Myocyte (in vitro differentiated cells): ENCODE measurements around the gene KRTAP10-3. TPM values are rescaled to one million over a fixed set of nuclear protein-coding genes. Genes with fewer than 3 reads are reported as not detected.
"Not testable (repeated sequence)": the region's sequence is repeated elsewhere in the genome, so short reads cannot be mapped to it uniquely, and the experiment has no call there.

Experiments
- DNase-seq: peaks from one replicate; pipeline ENCODE4 v3.0.0-alpha.2; 2012; ENCODE audit warnings: low read depth
- total RNA-seq: library from RNA; depleted of rRNA; stranded (reverse); fragments of >200 nt; gene quantifications from 2 replicates; pipeline ENCODE4 v1.2.3, GENCODE V29; 2014

KRTAP10-3 gene
- total RNA-seq, 1 donor from 2014 or later = not detected

- no peak for DNase-seq
Observed at GRCh38 chr21:44572959-44573583, 14.5 kb upstream of the KRTAP10-3 start.

DNA sequence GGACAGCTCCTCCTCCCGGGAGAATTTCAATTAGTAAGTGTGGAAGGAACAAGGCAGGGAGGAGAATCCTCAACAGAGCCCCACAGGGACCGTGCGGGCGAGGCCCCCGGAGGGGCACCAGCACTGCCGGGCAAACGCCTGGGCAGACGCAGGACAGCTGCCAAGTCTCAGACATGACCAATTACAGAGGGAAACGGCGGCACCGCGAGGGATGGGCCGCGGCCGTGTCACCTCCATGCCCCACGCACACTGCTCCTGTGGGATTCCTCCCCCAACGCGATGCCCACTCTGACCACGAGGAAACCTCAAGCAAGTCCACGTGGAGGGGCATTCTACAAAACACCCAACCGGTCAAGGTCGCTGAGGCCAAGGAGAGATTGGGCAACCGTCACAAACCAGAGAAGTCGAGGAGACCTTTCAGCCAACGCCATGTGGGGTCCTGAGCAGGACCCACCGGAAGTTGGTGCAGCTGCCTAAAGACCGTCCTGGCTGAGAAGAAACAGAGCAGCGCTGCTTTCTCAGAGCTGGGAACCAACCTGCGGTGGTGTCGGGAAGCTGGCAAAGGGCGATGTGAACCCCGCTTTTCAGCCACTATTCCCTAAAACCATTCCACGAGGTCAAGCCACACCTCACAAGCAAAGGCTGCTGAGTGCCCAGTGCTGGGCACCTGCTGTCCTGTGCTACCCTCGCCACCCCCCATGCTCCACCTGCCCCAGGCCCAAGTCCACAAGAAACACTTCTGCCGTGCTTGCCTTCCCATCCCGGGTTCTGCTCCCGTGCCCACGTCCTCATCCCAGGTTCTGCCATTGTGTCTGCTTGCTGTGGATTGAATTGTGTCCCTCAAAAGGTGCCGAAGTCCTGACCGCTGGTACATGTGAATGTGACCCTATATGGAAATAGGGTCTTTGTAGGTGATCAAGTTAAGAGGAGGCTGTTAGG, 13.5 kb upstream of the KRTAP10-3 start:
- no peak for DNase-seq

DNA sequence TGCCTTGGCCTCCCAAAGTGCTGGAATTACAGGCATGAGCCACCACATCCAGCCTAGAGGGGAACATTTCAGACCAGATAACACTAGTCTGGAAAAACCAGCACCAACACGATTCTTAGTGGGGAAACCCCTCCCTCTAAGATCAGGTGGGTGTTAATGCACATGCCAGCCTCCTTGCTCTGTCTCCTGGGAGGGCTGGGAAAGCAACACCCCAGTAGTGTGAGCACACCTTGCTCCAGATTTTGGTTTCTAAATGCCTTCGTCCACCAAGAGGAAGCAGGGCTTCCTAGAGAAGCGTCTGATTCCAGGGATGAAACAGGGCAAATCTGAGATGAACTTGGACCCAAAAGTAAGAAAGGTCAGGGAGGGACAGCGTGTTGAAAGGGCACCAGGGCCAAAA, 12.7 kb upstream of the KRTAP10-3 start:
- DNase-seq = no peak

- DNase-seq = no peak
Observed at GRCh38 chr21:44569861-44570517, 11.4 kb upstream of the KRTAP10-3 start.

DNA sequence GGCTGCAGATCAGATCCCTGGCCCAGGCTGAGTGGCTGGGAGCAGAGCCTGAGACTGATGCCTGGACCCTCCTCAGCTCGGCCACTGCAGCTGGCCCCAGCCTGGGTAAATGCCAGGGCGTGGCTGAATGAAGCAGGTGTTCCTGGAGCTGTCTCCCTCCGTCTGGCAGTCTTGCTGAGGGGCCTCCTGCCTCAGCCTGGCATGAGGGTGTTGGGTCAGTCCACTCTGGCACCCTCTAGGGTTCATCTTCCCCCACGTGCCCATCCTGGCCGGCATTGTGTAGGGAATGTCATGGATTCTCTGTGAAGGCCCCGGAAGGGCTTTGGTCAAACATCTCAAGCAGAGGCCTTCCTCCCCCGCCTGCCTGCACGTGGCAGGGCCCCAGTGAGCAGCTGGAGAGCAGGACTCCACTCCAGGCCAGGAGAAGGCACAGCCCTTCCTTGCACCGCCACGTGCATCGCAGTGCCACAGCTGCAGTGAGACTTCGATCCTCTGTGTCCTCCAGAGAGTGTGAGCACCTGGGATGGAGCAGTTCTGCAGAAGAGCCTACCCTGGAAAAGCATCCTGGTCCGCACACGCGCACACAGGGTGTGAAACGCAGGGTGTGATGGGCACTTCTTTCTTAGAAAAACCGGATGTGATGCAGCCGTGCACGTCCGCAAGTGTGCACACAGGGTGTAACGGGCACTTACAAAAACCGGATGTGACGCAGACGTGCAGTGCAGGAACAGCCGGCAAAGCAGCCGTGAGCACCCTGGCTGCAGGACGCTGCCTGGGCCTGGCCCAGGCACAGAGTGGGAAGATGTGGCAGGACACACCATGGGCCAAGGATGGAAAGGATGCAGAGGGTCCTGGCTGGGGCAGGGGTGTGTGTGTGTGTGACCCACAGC, 10.3 kb upstream of the KRTAP10-3 start:
- no peak for DNase-seq

DNA sequence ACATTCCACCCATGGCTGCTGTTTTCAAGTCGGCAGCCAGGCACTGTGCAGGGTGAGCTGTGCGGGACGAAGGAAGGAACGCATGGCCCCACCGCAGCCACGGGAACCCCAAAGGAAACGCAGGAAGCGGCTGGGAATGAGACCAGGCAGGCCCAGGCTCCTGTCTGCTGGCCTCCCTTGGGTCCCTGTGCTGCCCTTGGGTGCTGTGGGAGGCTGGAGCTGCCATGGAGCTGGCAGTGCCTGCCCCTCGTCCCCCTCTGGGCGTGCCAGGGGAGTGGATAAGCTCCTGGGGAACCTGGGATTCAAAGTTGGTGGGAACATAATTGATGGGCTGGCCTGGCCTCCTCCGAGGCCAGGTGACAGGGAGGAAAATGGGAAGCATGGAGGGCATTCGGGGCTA, 9.7 kb upstream of the KRTAP10-3 start:
- no peak for DNase-seq

DNA sequence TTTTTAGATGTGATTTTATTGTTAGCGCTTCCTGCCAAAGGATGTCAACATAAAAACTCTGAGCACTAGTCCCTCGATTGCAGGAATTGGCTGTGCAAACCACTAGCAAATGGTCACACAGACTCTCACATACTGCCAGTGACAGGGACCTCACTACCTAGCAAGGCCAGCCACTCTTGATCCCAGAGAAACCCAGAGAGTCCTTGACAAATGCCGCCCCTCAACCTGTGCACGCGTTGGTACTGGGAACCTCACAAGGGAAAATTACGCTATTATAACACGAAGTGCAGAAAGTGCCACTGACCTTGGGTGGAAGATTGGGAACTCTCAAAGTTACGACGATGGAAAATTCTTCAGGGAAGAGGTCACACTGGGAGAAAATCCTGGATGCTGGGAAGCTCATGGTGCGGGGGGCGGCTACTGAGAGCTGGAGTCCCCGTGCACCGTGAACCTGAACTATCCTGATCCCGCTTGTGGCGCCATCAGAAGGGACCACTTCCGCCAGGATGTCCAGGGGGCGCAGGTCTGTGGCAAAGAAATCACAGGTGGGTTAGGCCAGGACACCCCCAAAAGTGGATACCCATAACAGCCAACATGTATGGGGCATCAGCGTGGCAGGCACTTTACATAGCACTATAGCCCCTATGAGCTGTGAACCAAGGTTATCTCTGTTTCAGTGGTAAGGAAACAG, 9.0 kb upstream of the KRTAP10-3 start:
- DNase-seq = no peak

- DNase-seq = no peak
Observed at GRCh38 chr21:44566403-44566802, 7.8 kb upstream of the KRTAP10-3 start.

GRCh38 chr21:44564886-44565598, 6.4 kb upstream of the KRTAP10-3 start:
- DNase-seq = no peak

- no peak for DNase-seq
Observed at GRCh38 chr21:44564099-44564498, 5.5 kb upstream of the KRTAP10-3 start.

GRCh38 chr21:44558329-44558675, 293 bp downstream of the KRTAP10-3 start:
- not testable (repeated sequence) for DNase-seq

- peak; percentile 6 for DNase-seq
Observed at GRCh38 chr21:44557491-44558328, 885 bp downstream of the KRTAP10-3 start.

- peak; percentile 9 for DNase-seq
Observed at GRCh38 chr21:44556879-44557278, 1.7 kb downstream of the KRTAP10-3 start.

- no peak for DNase-seq
Observed at GRCh38 chr21:44555200-44555875, 3.3 kb downstream of the KRTAP10-3 start.

DNA sequence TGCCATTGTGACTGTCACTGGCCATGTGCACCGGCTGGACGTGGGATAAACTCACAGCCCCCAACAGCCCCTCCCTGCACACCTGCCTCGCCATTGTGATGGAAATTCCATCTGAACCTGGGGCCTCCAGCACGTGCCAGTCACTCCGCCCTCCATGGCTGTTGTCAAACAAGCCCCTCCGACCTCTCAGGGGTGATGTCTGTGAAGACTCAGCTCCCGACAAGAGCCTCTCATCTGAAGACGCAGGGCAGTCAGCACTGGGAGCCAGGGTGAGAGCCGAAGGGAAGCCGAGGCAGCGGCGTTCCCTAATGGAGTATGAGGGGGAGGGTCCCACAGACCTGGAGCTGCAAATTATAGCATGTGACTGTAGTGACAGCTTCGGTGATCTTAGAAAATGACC, 5.9 kb downstream of the KRTAP10-3 start:
- DNase-seq = no peak

- no peak for DNase-seq
Observed at GRCh38 chr21:44552136-44552535, 6.5 kb downstream of the KRTAP10-3 start.

- DNase-seq = no peak
Observed at GRCh38 chr21:44551340-44551961, 7.1 kb downstream of the KRTAP10-3 start, which contains the start of gene KRTAP10-2. Gene KRTAP10-2 (minus strand): TSS chr21:44551505. CDS start chr21:44551458, 47 bp downstream.

GRCh38 chr21:44550807-44551206, 7.8 kb downstream of the KRTAP10-3 start:
- no peak for DNase-seq
